Astrocyte (in vitro differentiated cells and primary cell): ENCODE data around the gene COPS6.

ENCODE experiments used
- EZH2 ChIP-seq: IDR thresholded peaks from 2 replicates; pipeline ENCODE4 v1.6.1; 2012; ENCODE audit warnings: mild to moderate bottlenecking, low read length, inconsistent platforms; ENCODE audit not compliant: insufficient read depth
- TF ChIP-seq, protein P1 (sequence below): IDR thresholded peaks from 2 replicates; pipeline ENCODE4 v1.5.1; 2011; ENCODE audit warnings: low read depth, mild to moderate bottlenecking, inconsistent platforms, low read length, moderate library complexity; ENCODE audit not compliant: insufficient read depth

DNA sequence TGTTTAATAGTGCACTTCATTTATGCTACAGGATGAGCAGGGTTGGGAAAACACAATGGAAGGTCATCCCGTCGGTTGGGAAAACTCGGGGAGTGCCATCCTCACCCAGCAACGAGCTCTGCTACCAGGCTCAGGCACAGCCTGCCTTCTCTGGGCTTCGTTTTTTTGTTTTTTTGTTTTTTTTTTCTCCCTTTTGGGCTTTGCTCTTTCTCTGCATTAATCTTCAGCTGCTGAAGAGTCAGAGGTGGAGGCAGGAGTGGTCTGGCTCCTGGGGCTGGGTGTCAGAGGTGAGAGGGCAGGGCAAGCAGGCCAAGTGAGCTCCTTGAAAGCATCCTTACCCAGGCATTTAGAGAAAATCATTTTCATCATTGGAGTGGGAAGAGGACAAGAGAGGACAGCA, 18.8 kb upstream of the COPS6 start:
- TF ChIP-seq, protein P1, sequence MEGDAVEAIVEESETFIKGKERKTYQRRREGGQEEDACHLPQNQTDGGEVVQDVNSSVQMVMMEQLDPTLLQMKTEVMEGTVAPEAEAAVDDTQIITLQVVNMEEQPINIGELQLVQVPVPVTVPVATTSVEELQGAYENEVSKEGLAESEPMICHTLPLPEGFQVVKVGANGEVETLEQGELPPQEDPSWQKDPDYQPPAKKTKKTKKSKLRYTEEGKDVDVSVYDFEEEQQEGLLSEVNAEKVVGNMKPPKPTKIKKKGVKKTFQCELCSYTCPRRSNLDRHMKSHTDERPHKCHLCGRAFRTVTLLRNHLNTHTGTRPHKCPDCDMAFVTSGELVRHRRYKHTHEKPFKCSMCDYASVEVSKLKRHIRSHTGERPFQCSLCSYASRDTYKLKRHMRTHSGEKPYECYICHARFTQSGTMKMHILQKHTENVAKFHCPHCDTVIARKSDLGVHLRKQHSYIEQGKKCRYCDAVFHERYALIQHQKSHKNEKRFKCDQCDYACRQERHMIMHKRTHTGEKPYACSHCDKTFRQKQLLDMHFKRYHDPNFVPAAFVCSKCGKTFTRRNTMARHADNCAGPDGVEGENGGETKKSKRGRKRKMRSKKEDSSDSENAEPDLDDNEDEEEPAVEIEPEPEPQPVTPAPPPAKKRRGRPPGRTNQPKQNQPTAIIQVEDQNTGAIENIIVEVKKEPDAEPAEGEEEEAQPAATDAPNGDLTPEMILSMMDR = no peak
- TF ChIP-seq EZH2 = no peak
